Transverse colon (tissue), 4 donors: ENCODE results near the gene XXYLT1.

Experiments used
- CTCF ChIP-seq, 5 experiments: fragments of 200-600 bp in 3 of 5; fragments of 450-650 bp in 2 of 5; sonication (generic) in 3 of 5; IDR thresholded peaks; 1 replicate in 2 of 5; 2 replicates in 3 of 5; pipeline ENCODE4 v1.5.1; 2016 to 2017; ENCODE audit warnings: antibody characterized with exemption in 5 of 5, inconsistent platforms in 3 of 5, mild to moderate bottlenecking in 2 of 5, moderate library complexity in 1 of 5
- EP300 ChIP-seq: sonication (generic); formaldehyde crosslinking; IDR thresholded peaks from one replicate; pipeline ENCODE4 v1.6.1; 2017; ENCODE audit warnings: antibody characterized with exemption, low read depth
- POLR2A ChIP-seq: fragments of 450-650 bp; IDR thresholded peaks from one replicate; pipeline ENCODE4 v1.6.1; 2016; ENCODE audit warnings: antibody characterized with exemption, mild to moderate bottlenecking, moderate library complexity
- POLR2AphosphoS5 ChIP-seq, 3 donors: sonication (generic); formaldehyde crosslinking; IDR thresholded peaks; one replicate each; pipeline ENCODE4 v1.6.1; 2016; ENCODE audit warnings: antibody characterized with exemption in 3 of 3

GRCh38 chr3:195078891-195079440, 192.0 kb downstream of the XXYLT1 start:
- TF ChIP-seq CTCF (IDR thresholded peaks at IDR 0.05) (no peak), POLR2A (no peak), EP300 (no peak), POLR2AphosphoS5 (IDR thresholded peaks at IDR 0.05) (no peak)
